Measurements from ENCODE around the gene EPS15.
"Not testable (repeated sequence)": the region's sequence is repeated elsewhere in the genome, so short reads cannot be mapped to it uniquely, and the experiment has no call there.

EPS15 gene

GRCh38 chr1:51472359-51472758 is 46.7 kb downstream of the EPS15 start:
- DNase-seq (ENCODE audit: low read depth in 2 of 2), result no peak

GRCh38 chr1:51469518-51469917 is 49.5 kb downstream of the EPS15 start:
- DNase-seq (ENCODE audit: low read depth in 2 of 2), result no peak

GRCh38 chr1:51464828-51465227 is 54.2 kb downstream of the EPS15 start:
- no peak for DNase-seq (ENCODE audit: low read depth in 2 of 2)

GRCh38 chr1:51463561-51463960 is 55.5 kb downstream of the EPS15 start:
- DNase-seq (ENCODE audit: low read depth in 2 of 2), result no peak

- not testable (repeated sequence) for DNase-seq (ENCODE audit: low read depth in 2 of 2)
These were observed 56.8 kb downstream of the EPS15 start for GRCh38 chr1:51462289-51462688.

GRCh38 chr1:51454554-51454953 is 64.5 kb downstream of the EPS15 start:
- DNase-seq (ENCODE audit: low read depth in 2 of 2), result no peak

- no peak for DNase-seq (ENCODE audit: low read depth in 2 of 2)
These were observed 66.1 kb downstream of the EPS15 start for GRCh38 chr1:51453010-51453409.

GRCh38 chr1:51448844-51449454 is 70.1 kb downstream of the EPS15 start:
- DNase-seq (ENCODE audit: low read depth in 2 of 2), result not testable (repeated sequence)

- no peak for DNase-seq (ENCODE audit: low read depth in 2 of 2)
These were observed 73.5 kb downstream of the EPS15 start for GRCh38 chr1:51445351-51446090.

- no peak for DNase-seq (ENCODE audit: low read depth in 2 of 2)
These were observed 74.4 kb downstream of the EPS15 start for GRCh38 chr1:51444534-51445192.

- DNase-seq (ENCODE audit: low read depth in 2 of 2), result no peak
These were observed 75.0 kb downstream of the EPS15 start for GRCh38 chr1:51444096-51444495.

GRCh38 chr1:51443555-51443954 is 75.5 kb downstream of the EPS15 start:
- no peak for DNase-seq (ENCODE audit: low read depth in 2 of 2)

GRCh38 chr1:51442616-51443015 is 76.5 kb downstream of the EPS15 start:
- DNase-seq (ENCODE audit: low read depth in 2 of 2), result no peak

GRCh38 chr1:51442198-51442597 is 76.9 kb downstream of the EPS15 start:
- DNase-seq (ENCODE audit: low read depth in 2 of 2), result no peak

- no peak for DNase-seq (ENCODE audit: low read depth in 2 of 2)
These were observed 79.2 kb downstream of the EPS15 start for GRCh38 chr1:51439895-51440294.

- DNase-seq (ENCODE audit: low read depth in 2 of 2), result no peak
These were observed 80.0 kb downstream of the EPS15 start for GRCh38 chr1:51439053-51439452.

- DNase-seq (ENCODE audit: low read depth in 2 of 2), result not testable (repeated sequence)
These were observed 81.7 kb downstream of the EPS15 start for GRCh38 chr1:51437391-51437790.

- DNase-seq (ENCODE audit: low read depth in 2 of 2), result no peak
These were observed 83.2 kb downstream of the EPS15 start for GRCh38 chr1:51435878-51436277.

GRCh38 chr1:51433972-51434510 is 85.0 kb downstream of the EPS15 start:
- DNase-seq (ENCODE audit: low read depth in 2 of 2), result no peak

- DNase-seq (ENCODE audit: low read depth in 2 of 2), result no peak
These were observed 85.6 kb downstream of the EPS15 start for GRCh38 chr1:51433269-51433971.

GRCh38 chr1:51432146-51432545 is 86.9 kb downstream of the EPS15 start:
- DNase-seq (ENCODE audit: low read depth in 2 of 2), result no peak

GRCh38 chr1:51427438-51427837 is 91.6 kb downstream of the EPS15 start:
- no peak for DNase-seq (ENCODE audit: low read depth in 2 of 2)
